ENCODE measurements around the gene TFDP2. TPM values are rescaled to one million over a fixed set of nuclear protein-coding genes. Genes with fewer than 3 reads are reported as not detected.

The TFDP2 gene
- total and polyA plus RNA-seq, 10 of the 15 experiments (the other 5 are each of a cell fraction or from before 2014, with no cell fraction given) = 28.3 to 100 (median 49.7) TPM

DNA sequence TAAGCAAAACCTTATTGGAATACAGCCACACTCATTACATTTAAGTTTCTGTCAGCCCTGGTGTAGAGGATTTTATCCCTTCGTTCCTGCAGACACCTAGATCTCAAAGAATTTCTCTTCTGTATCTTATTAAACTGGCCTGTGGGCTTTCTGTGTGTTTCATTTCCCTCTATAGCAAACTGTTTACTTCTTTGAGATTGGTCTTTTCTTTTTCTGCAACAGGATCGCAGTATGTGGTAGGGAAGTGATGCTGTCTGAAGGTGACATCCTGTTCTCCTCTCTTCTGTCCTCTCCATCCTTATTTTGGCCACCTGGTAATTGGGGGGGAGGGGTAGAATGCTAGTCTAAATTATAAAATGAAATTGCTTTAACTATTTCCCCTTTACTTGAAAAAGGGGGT, 247.4 kb downstream of the TFDP2 start:
- no peak for FAIRE-seq
- BruUV-seq (replicated peaks) = no TSS peak
- no peak for DNase-seq (ENCODE audit: low read depth, low spot score)
- SMC1A ChIA-PET (ENCODE audit: uncharacterized antibody, unreplicated experiment) = no interaction called here
- peak; percentile 56 for ATAC-seq
- Histone ChIP-seq H3K27me3 (replicated peaks in 1 of 2; ENCODE audit: control insufficient read depth in 2 of 2, insufficient read depth in 2 of 2, low read length in 1 of 2) (no peaks in the 10 kb centered on the region), H3K79me2 (ENCODE audit: control insufficient read depth, insufficient read depth, low read length) (peaks cover 16% of the 10 kb centered on the region), H3K36me3 (ENCODE audit: control insufficient read depth in 2 of 2, insufficient read depth in 2 of 2, low read length in 1 of 2) (peaks cover 1 to 6% of the 10 kb centered on the region in 2 experiments; a peak in 3 of 4 replicates), H3K4me2 (ENCODE audit: control insufficient read depth, insufficient read depth) (peak overlapping the region; percentile 11; the same call in 1 of the 2 replicates), H3K4me1 (ENCODE audit: control insufficient read depth, insufficient read depth, low read length) (no peaks in the 10 kb centered on the region), H3K4me3 (no peak overlapping the region), H4K20me1 (ENCODE audit: control insufficient read depth, insufficient read depth) (no peaks in the 10 kb centered on the region), H3K27ac (ENCODE audit: control insufficient read depth, insufficient read depth) (no peak overlapping the region), H2AFZ (ENCODE audit: control insufficient read depth, low read depth, low read length) (no peak overlapping the region), H3K9me3 (replicated peaks; ENCODE audit: control insufficient read depth, insufficient read depth, low read length) (peaks cover 8% of the 10 kb centered on the region; the same call in 2 of the 3 replicates), H3K9ac (ENCODE audit: control insufficient read depth, insufficient read depth, low read length) (no peak overlapping the region)
- TF ChIP-seq SRF (IDR thresholded peaks at IDR 0.05; ENCODE audit: low read depth in 2 of 2, low read length in 2 of 2) (no peak), SPI1 (IDR thresholded peaks at IDR 0.05; ENCODE audit: borderline replicate concordance, insufficient read depth, low read depth, low read length) (peak; percentile 30; the same call in 1 of the 2 replicates), RUNX3 (IDR thresholded peaks at IDR 0.05; ENCODE audit: low read length) (peak; percentile 17; the same call in 1 of the 2 replicates)
- RAD21 ChIA-PET (ENCODE audit: unreplicated experiment) = no interaction called here
- WGBS (ENCODE audit: insufficient coverage, insufficient replicate concordance, low lambda C conversion rate, missing lambda C conversion rate) = 0% methylated on average over 2 of the region's 2 CpGs
- POLR2A ChIA-PET = no interaction called here
- CTCF ChIA-PET = interaction anchor here (0.9 kb wide), 1 partner anchor 11 kb away, joined by 3 read pairs; no protein-coding TSS in a partner anchor
- intact Hi-C loops (cut with micrococcal nuclease; ENCODE audit: unreplicated experiment) = no loop called here
- in situ Hi-C loops (cut with MboI) = no loop called here

DNA sequence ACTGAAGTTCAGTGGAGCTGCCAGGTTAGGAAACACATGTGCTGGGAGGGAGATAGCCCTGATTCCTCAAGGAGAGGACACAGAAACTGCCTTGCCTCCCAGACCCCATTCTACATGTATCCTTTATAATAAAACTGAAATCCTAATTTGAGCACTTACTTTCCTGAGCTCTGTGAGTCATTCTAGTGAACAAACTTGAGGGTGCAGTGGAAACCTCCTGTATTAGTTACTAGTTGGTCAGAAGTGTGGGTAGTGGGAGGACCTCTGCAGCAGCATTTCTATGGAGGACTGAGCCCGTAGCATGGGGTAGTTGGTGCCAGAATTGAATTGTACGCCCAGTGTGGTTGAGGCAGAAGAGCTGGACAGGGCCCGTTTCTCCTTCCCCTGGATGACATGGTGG, 249.0 kb downstream of the TFDP2 start:
- POLR2A ChIA-PET = no interaction called here

More for the DNA sequence above, 249.0 kb downstream of the TFDP2 start:
- WGBS (ENCODE audit: insufficient coverage, insufficient replicate concordance, low lambda C conversion rate, missing lambda C conversion rate) = 97% methylated on average over 3 of the region's 3 CpGs
- no peak overlapping the region for H3K9ac ChIP-seq (ENCODE audit: control insufficient read depth, insufficient read depth, low read length)
- FAIRE-seq (no peak), ATAC-seq (no peak), DNase-seq (ENCODE audit: low read depth, low spot score) (no peak)
- CTCF ChIA-PET = no interaction called here
- RAD21 ChIA-PET (ENCODE audit: unreplicated experiment) = no interaction called here
- H3K4me2 ChIP-seq (ENCODE audit: control insufficient read depth, insufficient read depth) = no peak overlapping the region
- no TSS peak for BruUV-seq (replicated peaks)
- in situ Hi-C loops (cut with MboI) = no loop called here
- H2AFZ ChIP-seq (ENCODE audit: control insufficient read depth, low read depth, low read length) = no peak overlapping the region
- peaks cover 10% of the 10 kb centered on the region; the same call in 2 of the 3 replicates for H3K9me3 ChIP-seq (replicated peaks; ENCODE audit: control insufficient read depth, insufficient read depth, low read length)
- no peak overlapping the region for H3K27ac ChIP-seq (ENCODE audit: control insufficient read depth, insufficient read depth)
- H3K4me1 ChIP-seq (ENCODE audit: control insufficient read depth, insufficient read depth, low read length) = no peaks in the 10 kb centered on the region
- no peak overlapping the region for H3K4me3 ChIP-seq
- TF ChIP-seq CHD2 (IDR thresholded peaks at IDR 0.05; ENCODE audit: borderline replicate concordance, low read depth, low read length) = no peak
- TF ChIP-seq CBX5 (IDR thresholded peaks at IDR 0.05; ENCODE audit: low read depth) = 0 out of 2 replicates have a peak, but pooled peaks have one; percentile 47
- no peak for TF ChIP-seq STAT3 (IDR thresholded peaks at IDR 0.05; ENCODE audit: low read depth, low read length)
- TF ChIP-seq NBN (IDR thresholded peaks at IDR 0.05) = no peak
- TF ChIP-seq, protein P1, sequence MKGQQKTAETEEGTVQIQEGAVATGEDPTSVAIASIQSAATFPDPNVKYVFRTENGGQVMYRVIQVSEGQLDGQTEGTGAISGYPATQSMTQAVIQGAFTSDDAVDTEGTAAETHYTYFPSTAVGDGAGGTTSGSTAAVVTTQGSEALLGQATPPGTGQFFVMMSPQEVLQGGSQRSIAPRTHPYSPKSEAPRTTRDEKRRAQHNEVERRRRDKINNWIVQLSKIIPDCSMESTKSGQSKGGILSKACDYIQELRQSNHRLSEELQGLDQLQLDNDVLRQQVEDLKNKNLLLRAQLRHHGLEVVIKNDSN (IDR thresholded peaks at IDR 0.05; ENCODE audit: borderline replicate concordance, extremely low read length, insufficient read depth, low read depth, low read length) = no peak
- H3K27me3 ChIP-seq (replicated peaks in 1 of 2; ENCODE audit: control insufficient read depth in 2 of 2, insufficient read depth in 2 of 2, low read length in 1 of 2) = no peaks in the 10 kb centered on the region
- peaks cover 20% of the 10 kb centered on the region for H3K79me2 ChIP-seq (ENCODE audit: control insufficient read depth, insufficient read depth, low read length)
- intact Hi-C loops (cut with micrococcal nuclease; ENCODE audit: unreplicated experiment) = no loop called here
- SMC1A ChIA-PET (ENCODE audit: uncharacterized antibody, unreplicated experiment) = interaction anchor here (1.1 kb wide), 1 partner anchor 82 kb away, joined by 3 read pairs; no protein-coding TSS in a partner anchor
- H4K20me1 ChIP-seq (ENCODE audit: control insufficient read depth, insufficient read depth) = no peaks in the 10 kb centered on the region
- H3K36me3 ChIP-seq (ENCODE audit: control insufficient read depth in 2 of 2, insufficient read depth in 2 of 2, low read length in 1 of 2) = peaks cover 1 to 2% of the 10 kb centered on the region in 2 experiments; a peak in 3 of 4 replicates
